ENCODE data around the gene CDCA4.
A peak's percentile ranks its signal among the peaks of the same experiment; 100 is the strongest.

Gene CDCA4

DNA sequence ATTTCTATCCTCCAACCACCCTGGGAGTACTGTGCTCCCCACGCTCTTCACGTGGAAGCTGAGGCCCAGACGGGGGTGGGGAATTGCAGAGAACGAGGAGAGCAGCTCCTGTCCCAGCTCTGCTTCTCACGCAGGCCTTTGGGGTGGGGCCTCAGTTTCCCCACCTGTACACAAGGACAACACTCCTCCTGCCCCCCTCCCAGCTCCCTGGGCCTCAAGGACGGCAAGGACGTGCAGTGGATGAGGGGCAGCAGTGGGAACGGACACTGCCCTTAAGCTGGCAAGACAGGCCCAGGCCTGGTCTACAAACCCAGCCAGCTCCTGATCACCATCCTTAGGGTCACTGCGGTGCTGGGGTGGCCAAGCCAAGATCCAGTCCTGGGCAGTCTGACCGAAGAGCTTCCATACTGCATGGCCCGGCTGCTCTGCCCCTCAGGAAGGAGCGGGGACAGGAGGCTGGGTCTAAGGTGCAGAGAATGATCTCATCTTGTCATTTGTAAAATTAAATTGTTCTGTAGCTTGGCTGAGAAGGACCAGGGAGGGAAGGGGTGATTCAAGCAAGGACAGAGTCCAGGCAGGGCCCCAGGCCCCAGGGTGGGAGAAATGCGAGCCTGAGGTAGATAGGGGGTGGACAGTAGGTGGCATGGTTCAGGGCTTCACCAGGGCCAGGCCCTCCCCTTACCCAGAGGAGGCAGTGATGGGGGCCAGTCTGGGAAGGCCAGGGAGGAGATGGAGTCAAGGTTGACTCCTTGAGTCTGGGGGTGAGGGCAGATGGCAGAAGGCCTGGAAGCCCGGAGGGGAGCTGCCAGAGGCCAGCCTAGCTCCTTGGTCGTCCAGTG is 36.6 kb downstream of the CDCA4 start:
- no peak for DNase-seq

DNA sequence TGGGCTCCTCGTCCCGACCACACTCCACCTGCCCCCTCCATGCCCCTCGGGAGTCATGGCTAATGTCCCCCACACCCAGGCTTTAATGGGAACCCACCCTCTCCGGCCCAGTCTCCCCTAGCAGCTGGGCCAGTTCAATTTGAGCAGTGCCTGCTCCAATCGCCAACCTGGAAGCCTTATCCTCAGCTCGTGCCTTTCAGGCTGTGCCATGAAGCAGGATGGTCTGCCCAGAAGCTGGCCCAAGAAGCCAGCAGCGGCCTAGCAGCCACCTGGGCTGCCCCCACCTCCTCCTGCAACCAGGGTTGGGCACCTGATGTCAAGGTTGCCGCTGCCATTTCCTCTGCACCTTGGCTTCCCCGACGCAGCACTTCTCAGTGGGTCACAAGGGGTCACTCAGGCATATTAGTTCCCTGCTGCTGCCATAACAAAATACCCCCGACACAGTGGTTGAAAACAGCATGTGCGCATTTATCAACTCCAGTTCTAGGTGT is 37.6 kb downstream of the CDCA4 start:
- no peak for DNase-seq

DNA sequence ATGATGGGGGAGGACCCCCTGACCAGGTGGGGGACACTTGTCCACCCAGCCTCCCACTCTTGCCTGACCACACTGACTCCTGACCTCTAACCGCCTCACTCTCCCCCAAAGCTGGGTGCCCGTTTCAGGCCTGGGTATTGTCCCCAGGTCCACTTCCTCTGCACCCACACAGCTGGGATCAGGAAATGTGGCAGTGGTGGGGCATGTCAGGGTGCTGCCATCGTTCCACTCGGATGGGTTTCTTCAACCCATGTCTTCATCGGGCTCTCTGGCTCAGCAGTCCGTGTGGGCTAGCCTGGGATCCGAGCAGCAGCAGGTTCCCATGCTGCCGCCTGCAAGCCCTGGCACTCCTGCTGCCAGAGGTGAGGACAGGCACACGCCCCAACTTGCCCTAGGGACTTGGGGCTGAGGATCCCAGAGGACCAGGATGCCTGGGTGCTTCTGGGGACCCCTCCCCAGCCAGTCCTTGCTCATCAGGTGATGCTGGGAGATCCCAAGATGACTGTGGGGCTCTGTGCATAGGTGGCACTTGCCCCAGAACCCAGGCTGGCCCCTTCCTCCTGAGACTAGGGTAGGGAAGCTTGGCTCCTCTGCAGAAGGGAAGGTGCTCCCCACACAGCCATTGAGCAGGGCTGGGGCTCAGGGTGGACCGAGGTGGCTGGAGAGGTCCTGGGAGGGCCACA is 38.2 kb downstream of the CDCA4 start:
- no peak for DNase-seq

- no peak for DNase-seq
Observed at GRCh38 chr14:104981699-104982541, 39.0 kb downstream of the CDCA4 start.

GRCh38 chr14:104980611-104981531 is 40.0 kb downstream of the CDCA4 start:
- no peak for DNase-seq

- DNase-seq, result no peak
Observed at GRCh38 chr14:104979758-104980610, 40.9 kb downstream of the CDCA4 start.

DNA sequence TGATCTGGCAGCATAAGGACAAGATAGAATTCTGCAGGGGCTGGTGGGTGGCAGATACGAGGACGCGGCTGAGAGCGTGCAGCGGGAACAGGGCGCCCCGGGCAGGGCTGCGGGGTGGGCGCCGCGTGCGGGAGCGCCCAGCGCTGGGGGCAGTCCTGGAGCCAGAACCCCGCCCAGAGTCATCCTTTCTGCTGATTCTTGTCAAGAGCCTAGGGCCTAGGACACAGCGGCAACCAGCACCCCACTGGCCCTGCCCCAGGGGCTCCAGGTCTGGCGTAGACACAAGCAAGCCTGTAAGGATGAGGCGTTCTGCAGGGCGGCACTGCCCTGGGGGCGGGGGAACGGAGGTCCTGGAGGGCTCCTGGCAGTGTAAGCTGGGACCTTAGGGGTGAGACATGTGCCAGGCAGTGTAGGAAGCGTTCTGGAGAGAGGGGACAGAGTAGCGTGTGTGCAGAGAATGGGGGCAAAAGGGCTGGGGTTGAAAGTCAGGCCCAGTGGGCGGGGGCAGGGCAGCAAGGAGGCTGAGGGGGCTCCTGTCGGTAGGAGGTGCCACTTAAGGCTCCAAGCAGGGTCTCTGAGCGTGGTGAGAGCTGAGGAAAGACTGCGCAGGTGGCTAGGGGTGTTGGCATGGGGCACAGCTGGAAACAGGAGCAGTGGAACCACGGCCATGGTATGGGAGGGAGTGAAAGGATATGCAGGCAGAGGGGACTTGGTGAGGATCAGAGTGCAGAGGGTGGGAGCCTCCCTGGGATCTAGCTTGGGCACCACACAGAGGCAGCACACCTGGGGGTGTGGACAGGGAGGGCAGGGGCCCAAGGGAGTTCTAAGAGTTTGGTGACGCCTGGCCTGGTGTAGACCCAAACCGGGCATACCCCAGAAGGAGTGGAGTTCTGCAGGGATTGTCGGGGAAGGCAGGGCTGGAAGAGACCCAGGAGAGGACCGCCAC is 41.9 kb downstream of the CDCA4 start:
- DNase-seq, result no peak

DNA sequence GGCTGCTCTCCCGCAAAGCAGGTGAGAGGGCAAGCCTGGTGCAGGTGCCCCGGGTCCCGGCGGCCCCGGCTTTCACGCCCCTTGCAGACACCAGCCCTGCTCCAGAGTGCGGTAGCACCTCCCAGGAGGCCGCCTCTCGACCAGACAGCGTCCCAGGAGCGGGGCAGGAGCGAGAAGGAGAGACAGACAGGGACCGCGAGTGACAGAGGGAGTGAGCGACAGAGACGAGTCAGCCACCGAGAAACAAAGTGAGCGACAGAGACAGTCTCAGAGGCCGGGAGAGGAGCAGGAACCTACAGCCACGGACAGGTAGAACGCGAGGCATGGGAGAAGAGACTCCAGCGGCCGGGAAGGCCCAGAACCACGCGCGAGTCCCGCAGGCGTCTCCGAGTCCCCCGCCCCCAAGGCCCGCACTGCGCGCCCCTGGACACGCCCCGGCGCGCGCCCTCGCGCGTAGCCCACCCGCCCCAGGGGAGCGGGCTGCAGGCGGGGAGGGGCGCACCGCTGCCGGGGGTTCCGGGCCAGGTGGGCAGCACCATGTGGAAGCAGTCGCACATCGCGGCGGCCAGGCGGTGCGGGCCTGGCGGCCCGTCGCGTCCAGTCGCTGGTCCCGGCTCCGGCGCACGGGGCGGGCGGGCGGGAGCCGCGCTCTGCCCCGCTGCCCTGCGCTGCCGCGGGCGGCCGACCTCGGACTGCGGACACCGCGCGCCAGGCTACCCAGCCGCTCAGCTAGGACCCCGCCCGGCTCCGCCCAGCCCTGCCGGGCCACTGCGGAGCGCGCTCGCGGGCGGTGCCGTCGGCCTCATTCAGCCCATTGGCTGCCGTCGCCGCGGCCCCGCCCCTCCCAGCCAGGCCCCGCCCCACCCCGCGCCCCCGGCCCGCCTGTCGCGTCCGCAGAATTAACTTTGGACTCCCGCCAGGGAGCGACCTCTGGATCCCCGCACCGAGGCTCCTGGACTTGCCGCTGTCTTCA is 42.9 kb downstream of the CDCA4 start, which contains the start of gene AHNAK2:
Gene AHNAK2 (minus strand): TSS at position 694 of the 973 bp plus-strand sequence. CDS start 137 bp downstream, at position 557.
- peak; percentile 73 for DNase-seq

GRCh38 chr14:104977008-104977680 is 43.7 kb downstream of the CDCA4 start:
- no peak for DNase-seq

DNA sequence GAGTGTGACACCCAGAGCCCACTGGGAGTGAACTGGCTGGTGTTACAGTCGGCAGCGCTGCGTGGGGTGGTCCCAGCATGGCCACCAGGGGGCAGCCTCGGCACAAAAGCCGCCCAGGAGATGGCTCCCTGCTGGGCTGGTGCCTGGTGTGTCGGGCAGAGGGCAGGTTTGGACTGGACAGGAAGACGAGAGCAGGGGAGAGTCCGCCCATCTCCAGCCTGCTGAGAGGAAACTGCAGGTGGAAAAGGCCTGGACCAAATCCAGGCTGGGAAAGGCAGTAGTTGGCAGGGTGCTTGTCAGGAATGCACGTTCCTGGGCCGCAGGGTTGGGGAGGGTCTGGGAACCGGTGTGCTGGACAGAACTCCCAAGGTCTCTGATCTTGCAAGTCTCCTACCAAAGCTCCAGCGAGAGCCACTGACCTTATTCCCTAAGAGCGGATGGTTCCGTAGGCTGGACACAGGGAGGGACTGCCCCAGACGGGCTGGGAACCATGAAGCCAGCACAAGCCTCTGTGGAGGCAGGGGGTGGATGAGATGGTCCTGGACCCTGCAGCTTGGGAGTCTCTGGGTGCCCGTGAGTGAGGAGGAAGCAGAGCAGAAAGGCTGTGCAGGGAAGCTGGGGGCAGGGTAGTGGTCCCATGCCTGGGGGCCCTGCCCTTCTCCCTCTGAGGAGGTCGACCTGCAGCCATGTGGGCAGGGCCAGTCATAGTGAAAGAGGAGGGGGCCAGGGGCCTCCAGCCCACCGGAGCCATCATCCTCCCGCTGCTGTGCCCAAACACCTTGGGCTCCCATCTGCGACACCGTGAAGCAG is 44.5 kb downstream of the CDCA4 start:
- peak; percentile 63 for DNase-seq

- DNase-seq, result no peak
Observed at GRCh38 chr14:104975481-104976197, 45.2 kb downstream of the CDCA4 start.

DNA sequence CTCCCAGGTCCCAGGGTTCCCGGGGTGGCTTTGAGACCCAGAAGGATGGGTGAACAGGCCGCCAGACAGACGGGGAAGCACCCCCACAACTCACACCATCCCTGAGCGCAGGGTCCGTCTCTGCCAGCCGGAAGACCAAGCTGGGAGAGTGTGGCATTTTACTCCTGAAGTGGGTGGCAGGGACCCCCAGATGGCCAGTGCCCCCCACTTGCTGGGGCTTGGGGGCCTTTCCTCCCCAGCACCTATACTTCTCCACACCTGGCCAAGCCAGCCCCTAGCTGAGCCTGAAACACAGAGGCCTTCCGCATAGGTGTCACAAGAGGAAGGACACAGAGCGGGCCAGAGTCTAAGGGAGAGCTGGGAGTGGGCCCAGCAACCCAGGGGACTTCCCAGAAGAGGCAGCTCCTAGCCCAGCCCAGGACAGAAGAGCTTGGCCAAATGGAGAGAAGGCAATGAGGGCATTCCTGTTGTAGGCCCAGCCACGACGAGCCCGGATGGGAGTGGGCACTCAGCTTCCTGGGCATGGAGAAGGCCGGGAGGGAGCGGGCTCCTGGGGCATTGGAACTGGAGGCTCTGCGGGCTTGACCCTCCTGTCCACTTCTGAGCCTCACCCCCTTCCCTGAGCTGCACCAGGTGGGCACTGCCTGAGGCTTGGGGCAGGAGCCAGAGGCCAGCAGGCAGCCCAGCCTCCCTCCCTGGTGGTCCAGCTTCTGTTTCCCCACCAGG is 46.1 kb downstream of the CDCA4 start:
- no peak for DNase-seq

- DNase-seq, result no peak
Observed at GRCh38 chr14:104974146-104974541, 46.7 kb downstream of the CDCA4 start.

- no peak for DNase-seq
Observed at GRCh38 chr14:104973385-104974145, 47.3 kb downstream of the CDCA4 start.

DNA sequence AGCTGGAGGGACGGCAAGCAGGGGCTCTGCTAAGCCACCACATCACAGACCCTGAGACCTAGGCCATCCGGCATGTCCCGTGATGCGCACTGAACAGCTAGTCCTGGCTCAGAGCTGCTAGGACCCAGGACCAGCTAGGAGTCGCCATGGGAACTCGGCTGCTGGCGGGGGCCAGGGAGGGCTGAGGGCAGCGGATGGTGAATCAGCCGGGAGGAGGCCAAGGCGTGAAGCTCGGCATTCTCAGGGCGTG is 47.8 kb downstream of the CDCA4 start:
- no peak for DNase-seq
